ENCODE measurements around the gene TMEM269. TPM values are rescaled to one million over a fixed set of nuclear protein-coding genes. Genes with fewer than 3 reads are reported as not detected.

The TMEM269 gene
- total and polyA plus RNA-seq, 2 experiments from 2014 or later, result 0.12 to 0.40 TPM

GRCh38 chr1:42822800-42823392 lies 38.1 kb downstream of the TMEM269 start:
- Histone ChIP-seq H4K20me1 (ENCODE audit: insufficient read depth, poor library complexity, severe bottlenecking) (no peaks in the 10 kb centered on the region), H3K4me2 (no peak overlapping the region), H3K27me3 (no peaks in the 10 kb centered on the region), H3K4me1 (ENCODE audit: insufficient read depth) (peaks cover 11% of the 10 kb centered on the region), H3K9me3 (ENCODE audit: low read depth) (no peaks in the 10 kb centered on the region), H3K36me3 (replicated peaks; ENCODE audit: insufficient read depth, low read depth) (no peaks in the 10 kb centered on the region), H3K9me2 (replicated peaks; ENCODE audit: insufficient read depth) (no peaks in the 10 kb centered on the region), H3K79me2 (peaks cover 23% of the 10 kb centered on the region), H2AFZ (no peak overlapping the region), H3K27ac (no peak overlapping the region), H3K4me3 (no peak overlapping the region)
- TF ChIP-seq EZH2 (IDR thresholded peaks at IDR 0.05; ENCODE audit: borderline replicate concordance) (no peak), CTCF (IDR thresholded peaks at IDR 0.05; ENCODE audit: poor library complexity) (no peak), EZH2phosphoT487 (IDR thresholded peaks at IDR 0.05; ENCODE audit: low read depth, severe bottlenecking, unreplicated experiment) (no peak)
- DNase-seq (ENCODE audit: low spot score), result no peak
- 47% methylated on average over 2 of the region's 2 CpGs for WGBS (ENCODE audit: low lambda C conversion rate, missing lambda C conversion rate)

GRCh38 chr1:42824481-42825035 lies 39.8 kb downstream of the TMEM269 start:
- WGBS (ENCODE audit: low lambda C conversion rate, missing lambda C conversion rate), result 94% methylated on average over 4 of the region's 4 CpGs
- Histone ChIP-seq H3K79me2 (peaks cover 8% of the 10 kb centered on the region), H4K20me1 (ENCODE audit: insufficient read depth, poor library complexity, severe bottlenecking) (no peaks in the 10 kb centered on the region), H3K36me3 (replicated peaks; ENCODE audit: insufficient read depth, low read depth) (no peaks in the 10 kb centered on the region), H3K27ac (no peak overlapping the region), H3K4me3 (no peak overlapping the region), H3K9me3 (ENCODE audit: low read depth) (no peaks in the 10 kb centered on the region), H3K27me3 (no peaks in the 10 kb centered on the region), H2AFZ (no peak overlapping the region), H3K4me2 (no peak overlapping the region), H3K9me2 (replicated peaks; ENCODE audit: insufficient read depth) (no peaks in the 10 kb centered on the region), H3K4me1 (ENCODE audit: insufficient read depth) (peaks cover 8% of the 10 kb centered on the region)
- no peak for DNase-seq (ENCODE audit: low spot score)
- no peak for TF ChIP-seq EZH2 (IDR thresholded peaks at IDR 0.05; ENCODE audit: borderline replicate concordance)
- TF ChIP-seq EZH2phosphoT487 (IDR thresholded peaks at IDR 0.05; ENCODE audit: low read depth, severe bottlenecking, unreplicated experiment), result no peak
- TF ChIP-seq CTCF (IDR thresholded peaks at IDR 0.05; ENCODE audit: poor library complexity), result no peak

GRCh38 chr1:42825036-42825851 lies 40.5 kb downstream of the TMEM269 start:
- Histone ChIP-seq H3K27ac (no peak overlapping the region), H4K20me1 (ENCODE audit: insufficient read depth, poor library complexity, severe bottlenecking) (no peaks in the 10 kb centered on the region), H3K4me3 (no peak overlapping the region), H3K9me2 (replicated peaks; ENCODE audit: insufficient read depth) (no peaks in the 10 kb centered on the region), H3K36me3 (replicated peaks; ENCODE audit: insufficient read depth, low read depth) (no peaks in the 10 kb centered on the region), H3K9me3 (ENCODE audit: low read depth) (no peaks in the 10 kb centered on the region), H2AFZ (no peak overlapping the region), H3K27me3 (no peaks in the 10 kb centered on the region), H3K79me2 (peaks cover 2% of the 10 kb centered on the region), H3K4me2 (no peak overlapping the region), H3K4me1 (ENCODE audit: insufficient read depth) (peaks cover 8% of the 10 kb centered on the region)
- TF ChIP-seq EZH2 (IDR thresholded peaks at IDR 0.05; ENCODE audit: borderline replicate concordance) (no peak), EZH2phosphoT487 (IDR thresholded peaks at IDR 0.05; ENCODE audit: low read depth, severe bottlenecking, unreplicated experiment) (no peak), CTCF (IDR thresholded peaks at IDR 0.05; ENCODE audit: poor library complexity) (no peak)
- 76% methylated on average over 10 of the region's 10 CpGs for WGBS (ENCODE audit: low lambda C conversion rate, missing lambda C conversion rate)
- DNase-seq (ENCODE audit: low spot score), result no peak
